Thyroid gland (tissue), 4 donors: ENCODE data around the gene PTPN13. TPM values are rescaled to one million over a fixed set of nuclear protein-coding genes. Genes with fewer than 3 reads are reported as not detected.

Experiments used
- DNase-seq, 2 donors: peaks; one replicate each; pipeline ENCODE4 v3.0.0-alpha.2; 2019
- H3K27ac ChIP-seq, 3 donors: fragments of 200-600 bp; sonication (generic); 1 replicate in 2 of 3; 2 replicates in 1 of 3; pipeline ENCODE4 v1.5.1; 2016 to 2019; ENCODE audit warnings: mild to moderate bottlenecking in 1 of 3, moderate library complexity in 1 of 3
- H3K27me3 ChIP-seq: fragments of 200-600 bp; sonication (generic); one replicate; pipeline ENCODE4 v1.5.1; 2019
- H3K36me3 ChIP-seq, 2 donors: fragments of 200-600 bp; sonication (generic); one replicate each; pipeline ENCODE4 v1.5.1; 2016 to 2019
- H3K4me1 ChIP-seq, 2 donors: fragments of 200-600 bp; sonication (generic); one replicate each; pipeline ENCODE4 v1.5.1; 2017 to 2019
- H3K4me3 ChIP-seq, 3 donors: fragments of 200-600 bp; sonication (generic); replicated peaks in 1 of 3; 1 replicate in 2 of 3; 2 replicates in 1 of 3; pipeline ENCODE4 v1.5.1; 2016; ENCODE audit warnings: mild to moderate bottlenecking in 1 of 3
- H3K9me3 ChIP-seq: fragments of 200-600 bp; sonication (generic); one replicate; pipeline ENCODE4 v1.5.1; 2017
- CTCF ChIP-seq, 6 experiments: fragments of 200-600 bp in 3 of 6; fragments of 450-650 bp in 3 of 6; sonication (generic) in 3 of 6; IDR thresholded peaks; one replicate each; pipeline ENCODE4 v1.5.1; 2016 to 2019; ENCODE audit warnings: antibody characterized with exemption in 6 of 6, mild to moderate bottlenecking in 2 of 6, inconsistent platforms in 1 of 6, moderate library complexity in 1 of 6
- POLR2A ChIP-seq, 2 donors: fragments of 450-650 bp; IDR thresholded peaks; one replicate each; pipeline ENCODE4 v1.6.1; 2017; ENCODE audit warnings: antibody characterized with exemption in 2 of 2, mild to moderate bottlenecking in 2 of 2, moderate library complexity in 1 of 2
- WGBS, 2 donors: methylation state at CpG; one replicate each; pipeline ENCODE4 v1.1.5; 2017; 5-methylcytosine and 5-hydroxymethylcytosine counted together
- intact Hi-C: fragments of 100-400 bp; cut with DNase I; formaldehyde crosslinking; loops from one replicate; pipeline ENCODE4 v1.15.1; 2023
- total RNA-seq, 4 donors: library from RNA; depleted of rRNA; stranded (reverse); fragments of >200 nt; gene quantifications; one replicate each; pipeline ENCODE4 v1.2.3, GENCODE V29; 2016

PTPN13 gene
- total RNA-seq, 4 donors from 2014 or later, result 49.7 to 89.5 (median 64.0) TPM

- H3K27ac ChIP-seq, result no peak overlapping the region
- no peaks in the 10 kb centered on the region for H3K9me3 ChIP-seq
- intact Hi-C loops, result no loop called here
- TF ChIP-seq CTCF (IDR thresholded peaks at IDR 0.05) (no peak), POLR2A (IDR thresholded peaks at IDR 0.05) (no peak)
- no peaks in the 10 kb centered on the region for H3K36me3 ChIP-seq
- H3K27me3 ChIP-seq, result no peaks in the 10 kb centered on the region
- H3K4me1 ChIP-seq, result peaks cover 3 to 8% of the 10 kb centered on the region in 2 donors
- no peak overlapping the region for H3K4me3 ChIP-seq
- DNase-seq, result no peak
These were observed 32.0 kb downstream of the PTPN13 start for GRCh38 chr4:86626066-86626465.

GRCh38 chr4:86627462-86628135 lies 33.5 kb downstream of the PTPN13 start:
- intact Hi-C loops, result no loop called here
- H3K4me3 ChIP-seq, result no peak overlapping the region
- no peaks in the 10 kb centered on the region for H3K36me3 ChIP-seq
- H3K4me1 ChIP-seq, result peaks cover 0 to 8% of the 10 kb centered on the region in 2 donors
- no peak for DNase-seq
- TF ChIP-seq CTCF (IDR thresholded peaks at IDR 0.05), result no peak
- TF ChIP-seq POLR2A (IDR thresholded peaks at IDR 0.05), result no peak
- H3K9me3 ChIP-seq, result no peaks in the 10 kb centered on the region
- H3K27me3 ChIP-seq, result no peaks in the 10 kb centered on the region
- H3K27ac ChIP-seq, result no peak overlapping the region

- intact Hi-C loops, result no loop called here
- TF ChIP-seq CTCF (IDR thresholded peaks at IDR 0.05) (no peak), POLR2A (IDR thresholded peaks at IDR 0.05) (no peak)
- Histone ChIP-seq H3K4me3 (no peak overlapping the region), H3K36me3 (no peaks in the 10 kb centered on the region), H3K27ac (no peak overlapping the region), H3K4me1 (peaks cover 0 to 17% of the 10 kb centered on the region in 2 donors), H3K27me3 (no peaks in the 10 kb centered on the region), H3K9me3 (no peaks in the 10 kb centered on the region)
- 91 to 94% methylated on average over 1 of the region's 1 CpG for WGBS, 2 donors
- DNase-seq, result no peak
These were observed 36.5 kb downstream of the PTPN13 start for GRCh38 chr4:86630629-86631028.

GRCh38 chr4:86631166-86631565 lies 37.1 kb downstream of the PTPN13 start:
- 61 to 70% methylated on average over 1 of the region's 1 CpG for WGBS, 2 donors
- no peak for TF ChIP-seq CTCF (IDR thresholded peaks at IDR 0.05)
- TF ChIP-seq POLR2A (IDR thresholded peaks at IDR 0.05), result no peak
- H3K4me1 ChIP-seq, result peaks cover 0 to 11% of the 10 kb centered on the region in 2 donors
- intact Hi-C loops, result no loop called here
- no peaks in the 10 kb centered on the region for H3K9me3 ChIP-seq
- no peak for DNase-seq
- no peaks in the 10 kb centered on the region for H3K27me3 ChIP-seq
- no peak overlapping the region for H3K27ac ChIP-seq
- no peaks in the 10 kb centered on the region for H3K36me3 ChIP-seq
- H3K4me3 ChIP-seq, result no peak overlapping the region

- no peak overlapping the region for H3K4me3 ChIP-seq
These were observed 39.7 kb downstream of the PTPN13 start for GRCh38 chr4:86633854-86634253.

More at GRCh38 chr4:86633854-86634253, 39.7 kb downstream of the PTPN13 start:
- peak overlapping the region in 1 of 3 donors; percentile 15 for H3K27ac ChIP-seq
- DNase-seq, result no peak
- H3K36me3 ChIP-seq, result no peaks in the 10 kb centered on the region
- H3K9me3 ChIP-seq, result no peaks in the 10 kb centered on the region
- peaks cover 0 to 9% of the 10 kb centered on the region in 2 donors for H3K4me1 ChIP-seq
- TF ChIP-seq POLR2A (IDR thresholded peaks at IDR 0.05) (no peak), CTCF (IDR thresholded peaks at IDR 0.05) (no peak)
- intact Hi-C loops, result no loop called here
- WGBS, 2 donors, result 70 to 77% methylated on average over 2 of the region's 2 CpGs
- no peaks in the 10 kb centered on the region for H3K27me3 ChIP-seq
